Large intestine (tissue), 3 donors: ENCODE results near the gene RNASE12. TPM values are rescaled to one million over a fixed set of nuclear protein-coding genes. Genes with fewer than 3 reads are reported as not detected.
A peak's percentile ranks its signal among the peaks of the same experiment; 100 is the strongest.
"Not testable (repeated sequence)": the region's sequence is repeated elsewhere in the genome, so short reads cannot be mapped to it uniquely, and the experiment has no call there.

ENCODE experiments used
- DNase-seq, 2 donors: peaks; one replicate each; pipeline versions ENCODE4 v3.0.0 to v3.0.0-alpha.2; 2013
- H3K27ac ChIP-seq: one replicate; pipeline ENCODE4 v1.5.1; 2013; ENCODE audit warnings: low read length
- H3K27me3 ChIP-seq: 2 replicates; pipeline ENCODE4 v1.6.1; 2013; ENCODE audit warnings: low read length; ENCODE audit not compliant: control insufficient read depth, insufficient read depth
- H3K36me3 ChIP-seq: 2 replicates; pipeline ENCODE4 v1.6.1; 2013; ENCODE audit warnings: low read length; ENCODE audit not compliant: control insufficient read depth, insufficient read depth
- H3K4me1 ChIP-seq: one replicate; pipeline ENCODE4 v1.6.1; 2013; ENCODE audit warnings: low read length; ENCODE audit not compliant: control insufficient read depth, insufficient read depth
- H3K4me3 ChIP-seq: one replicate; pipeline ENCODE4 v1.5.1; 2013; ENCODE audit warnings: low read length
- H3K9me3 ChIP-seq: one replicate; pipeline ENCODE4 v1.6.1; 2013; ENCODE audit warnings: mild to moderate bottlenecking, low read depth, low read length, moderate library complexity; ENCODE audit not compliant: control insufficient read depth
- WGBS: methylation state at CpG from one replicate; pipeline ENCODE4 v1.1.5; 2013; ENCODE audit warnings: low lambda C conversion rate; ENCODE audit not compliant: insufficient coverage; 5-methylcytosine and 5-hydroxymethylcytosine counted together
- polyA plus RNA-seq: library from polyadenylated mRNA; unstranded; fragments of 120-200 nt; gene quantifications from one replicate; pipeline ENCODE4 v1.2.1, GENCODE V29; 2013

RNASE12 gene
- polyA plus RNA-seq, 1 donor: not detected

- Histone ChIP-seq H3K4me1 (peaks cover 6% of the 10 kb centered on the region), H3K27ac (no peak overlapping the region), H3K36me3 (no peaks in the 10 kb centered on the region), H3K27me3 (peaks cover 63% of the 10 kb centered on the region), H3K4me3 (no peak overlapping the region), H3K9me3 (no peaks in the 10 kb centered on the region)
- no peak for DNase-seq
- no CpG with 5 or more reads among the region's 12 CpGs for WGBS
These were observed 35.1 kb upstream of the RNASE12 start for GRCh38 chr14:20626274-20626673.

- Histone ChIP-seq H3K36me3 (no peaks in the 10 kb centered on the region), H3K9me3 (no peaks in the 10 kb centered on the region), H3K27me3 (peaks cover 52% of the 10 kb centered on the region), H3K4me1 (peaks cover 6% of the 10 kb centered on the region), H3K4me3 (peak overlapping the region; percentile 36), H3K27ac (peak overlapping the region; percentile 79)
- DNase-seq: peak; percentile 86 to 91
- 26% methylated on average over 4 of the region's 22 CpGs for WGBS
These were observed 33.4 kb upstream of the RNASE12 start for GRCh38 chr14:20624495-20625070.

GRCh38 chr14:20623798-20624197 lies 32.6 kb upstream of the RNASE12 start:
- Histone ChIP-seq H3K27me3 (peaks cover 49% of the 10 kb centered on the region), H3K36me3 (no peaks in the 10 kb centered on the region), H3K27ac (no peak overlapping the region), H3K9me3 (no peaks in the 10 kb centered on the region), H3K4me1 (peaks cover 6% of the 10 kb centered on the region), H3K4me3 (no peak overlapping the region)
- 67% methylated on average over 3 of the region's 15 CpGs for WGBS
- DNase-seq: no peak

- WGBS: no CpG with 5 or more reads among the region's 29 CpGs
- Histone ChIP-seq H3K9me3 (no peaks in the 10 kb centered on the region), H3K36me3 (no peaks in the 10 kb centered on the region), H3K4me1 (peaks cover 6% of the 10 kb centered on the region), H3K27ac (no peak overlapping the region), H3K27me3 (peaks cover 40% of the 10 kb centered on the region), H3K4me3 (no peak overlapping the region)
- DNase-seq: no peak
These were observed 31.7 kb upstream of the RNASE12 start for GRCh38 chr14:20622816-20623291.

- no peaks in the 10 kb centered on the region for H3K9me3 ChIP-seq
- peak in 1 of 2 donors; percentile 59 for DNase-seq
- H3K4me3 ChIP-seq: no peak overlapping the region
- no CpG with 5 or more reads among the region's 2 CpGs for WGBS
- H3K27me3 ChIP-seq: peaks cover 22% of the 10 kb centered on the region
- H3K27ac ChIP-seq: no peak overlapping the region
- H3K36me3 ChIP-seq: no peaks in the 10 kb centered on the region
- H3K4me1 ChIP-seq: peaks cover 6% of the 10 kb centered on the region
These were observed 29.8 kb upstream of the RNASE12 start for GRCh38 chr14:20620798-20621478.

- not testable (repeated sequence) for H3K27ac ChIP-seq, H3K9me3 ChIP-seq
- 100% methylated on average over 1 of the region's 6 CpGs for WGBS
These were observed 28.5 kb upstream of the RNASE12 start for GRCh38 chr14:20619688-20620087.

GRCh38 chr14:20618271-20618749 lies 27.1 kb upstream of the RNASE12 start:
- WGBS: no CpG with 5 or more reads among the region's 4 CpGs
- peaks cover 7% of the 10 kb centered on the region for H3K4me1 ChIP-seq
- H3K27ac ChIP-seq: no peak overlapping the region
- peaks cover 10% of the 10 kb centered on the region for H3K27me3 ChIP-seq
- H3K9me3 ChIP-seq: no peaks in the 10 kb centered on the region
- DNase-seq: no peak
- no peak overlapping the region for H3K4me3 ChIP-seq
- H3K36me3 ChIP-seq: no peaks in the 10 kb centered on the region

More at GRCh38 chr14:20619688-20620087, 28.5 kb upstream of the RNASE12 start:
- H3K36me3 ChIP-seq, DNase-seq, H3K4me3 ChIP-seq: not testable (repeated sequence)
- Histone ChIP-seq H3K27me3 (peaks cover 15% of the 10 kb centered on the region), H3K4me1 (peaks cover 11% of the 10 kb centered on the region)

GRCh38 chr14:20617138-20618003 lies 26.2 kb upstream of the RNASE12 start:
- H3K9me3 ChIP-seq: no peaks in the 10 kb centered on the region
- peaks cover 7% of the 10 kb centered on the region for H3K4me1 ChIP-seq
- no peaks in the 10 kb centered on the region for H3K36me3 ChIP-seq
- H3K27me3 ChIP-seq: peaks cover 2% of the 10 kb centered on the region
- no peak overlapping the region for H3K27ac ChIP-seq
- DNase-seq: no peak
- no peak overlapping the region for H3K4me3 ChIP-seq
- WGBS: 87% methylated on average over 3 of the region's 12 CpGs

GRCh38 chr14:20615996-20616395 lies 24.8 kb upstream of the RNASE12 start:
- Histone ChIP-seq H3K9me3 (no peaks in the 10 kb centered on the region), H3K27ac (no peak overlapping the region), H3K27me3 (no peaks in the 10 kb centered on the region), H3K4me3 (no peak overlapping the region), H3K4me1 (peaks cover 7% of the 10 kb centered on the region), H3K36me3 (no peaks in the 10 kb centered on the region)
- WGBS: no CpG with 5 or more reads among the region's 5 CpGs
- DNase-seq: no peak
